Activated CD8-positive, alpha-beta T cell treated with anti-CD3 and anti-CD28 coated beads, Interleukin-2, amount 10 ng/mL, durations not matched to agents 7 days and 5 days (primary cell): ENCODE results near the gene ANKFN1. TPM values are rescaled to one million over a fixed set of nuclear protein-coding genes. Genes with fewer than 3 reads are reported as not detected.
"Not testable (repeated sequence)": the region's sequence is repeated elsewhere in the genome, so short reads cannot be mapped to it uniquely, and the experiment has no call there.

Experiments used
- ATAC-seq: fragments of 150-1000 bp; cut with Tn5 transposase; one replicate; pipeline ENCODE4 v1.10.0; 2021; ENCODE audit warnings: moderate library complexity
- CTCF ChIA-PET: fragments of 350-600 bp; sonication (Branson Sonifier 250); formaldehyde crosslinking; loops from one replicate; lab custom pipeline; 2021; ENCODE audit warnings: antibody characterized with exemption; lab: Charles Lee
- POLR2A ChIA-PET: fragments of 350-600 bp; sonication (Branson Sonifier 250); formaldehyde crosslinking; loops from one replicate; lab custom pipeline; 2021; ENCODE audit warnings: antibody characterized with exemption; lab: Charles Lee
- DNase-seq: peaks from one replicate; pipeline ENCODE4 v3.0.0-alpha.2; 2020
- H3K27ac Mint-ChIP-seq: one replicate; pipeline ENCODE4 v1.8.0; 2021; ENCODE audit warnings: mild to moderate bottlenecking, mixed read lengths
- H3K27me3 Mint-ChIP-seq: one replicate; pipeline ENCODE4 v1.8.0; 2021; ENCODE audit warnings: low read depth, mixed read lengths
- H3K36me3 Mint-ChIP-seq: one replicate; pipeline ENCODE4 v1.8.0; 2021; ENCODE audit warnings: low read depth, mixed read lengths
- H3K4me1 Mint-ChIP-seq: one replicate; pipeline ENCODE4 v1.8.0; 2021; ENCODE audit warnings: low read depth, mixed read lengths
- H3K4me3 Mint-ChIP-seq: one replicate; pipeline ENCODE4 v1.8.0; 2021; ENCODE audit warnings: mild to moderate bottlenecking, mixed read lengths
- H3K9me3 Mint-ChIP-seq: one replicate; pipeline ENCODE4 v1.8.0; 2022; ENCODE audit warnings: mixed read lengths; ENCODE audit not compliant: insufficient read depth
- total RNA-seq, 2 experiments: library from RNA; stranded (reverse); gene quantifications; one replicate each; pipeline ENCODE4 v1.2.3, GENCODE V29; 2021

ANKFN1 gene
- total RNA-seq, 2 experiments from 2014 or later = not detected

DNA sequence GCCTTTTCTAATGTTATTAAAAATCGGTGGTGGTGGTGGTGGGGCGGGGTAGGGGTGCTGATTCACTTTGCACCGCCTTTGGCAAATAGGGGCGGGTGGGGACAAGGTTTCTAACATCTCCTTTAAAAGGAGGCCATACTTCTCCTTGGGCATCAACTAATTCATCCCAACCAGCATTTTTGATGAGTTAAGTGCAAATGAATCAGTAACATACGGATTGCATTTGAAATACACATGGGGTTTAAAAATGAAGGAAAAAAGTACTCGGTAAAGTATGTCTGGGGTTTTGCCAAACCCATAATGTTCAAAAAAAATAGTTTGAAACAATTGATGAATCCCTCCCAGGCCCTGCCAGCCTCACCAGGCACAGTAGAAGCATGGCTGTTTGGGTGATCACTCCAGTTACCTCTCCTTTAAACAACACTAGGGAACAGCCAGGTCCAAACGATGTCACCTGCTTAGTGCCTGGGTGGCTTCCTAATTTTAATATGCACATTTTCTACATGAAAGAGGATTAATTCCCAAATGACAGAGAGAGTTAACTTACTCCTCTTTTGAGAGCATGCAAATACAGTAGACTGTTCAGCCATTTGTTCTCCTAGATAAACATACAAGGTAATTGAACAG, 107.2 kb downstream of the ANKFN1 start:
- POLR2A ChIA-PET = interaction anchor here (0.6 kb wide), 1 partner anchor 42 kb away, joined by 3 read pairs; no protein-coding TSS in a partner anchor
- DNase-seq (no peak), ATAC-seq (no peak)
- Mint-ChIP-seq H3K36me3 (no peaks in the 10 kb centered on the region), H3K4me1 (no peaks in the 10 kb centered on the region), H3K27me3 (peaks cover 9% of the 10 kb centered on the region), H3K9me3 (no peaks in the 10 kb centered on the region), H3K27ac (no peak overlapping the region), H3K4me3 (no peak overlapping the region)
- CTCF ChIA-PET = no interaction called here

DNA sequence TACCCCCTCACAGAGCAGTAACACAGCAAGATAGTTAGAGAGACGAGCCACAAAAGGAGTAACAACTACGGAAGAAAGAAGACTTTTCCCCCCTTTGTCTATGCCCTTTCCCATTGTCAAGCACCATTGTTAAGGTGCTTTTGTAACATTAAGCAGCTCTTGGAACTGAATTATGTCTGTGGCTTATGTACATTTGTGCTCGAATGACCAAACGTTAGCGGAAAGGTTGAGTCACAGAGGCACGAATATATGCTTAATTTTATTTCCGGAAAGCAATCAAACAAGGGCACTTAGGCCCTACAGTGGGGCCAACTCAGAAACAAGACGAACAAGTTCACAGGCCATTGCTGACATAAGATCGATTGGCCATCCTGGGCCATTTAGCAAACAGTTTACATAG, 109.5 kb downstream of the ANKFN1 start:
- Mint-ChIP-seq H3K4me1 (no peaks in the 10 kb centered on the region), H3K4me3 (no peak overlapping the region), H3K27me3 (peaks cover 12% of the 10 kb centered on the region), H3K27ac (no peak overlapping the region), H3K36me3 (no peaks in the 10 kb centered on the region), H3K9me3 (no peaks in the 10 kb centered on the region)
- ChIA-PET CTCF (no interaction called here), POLR2A (no interaction called here)
- DNase-seq (no peak), ATAC-seq (no peak)

DNA sequence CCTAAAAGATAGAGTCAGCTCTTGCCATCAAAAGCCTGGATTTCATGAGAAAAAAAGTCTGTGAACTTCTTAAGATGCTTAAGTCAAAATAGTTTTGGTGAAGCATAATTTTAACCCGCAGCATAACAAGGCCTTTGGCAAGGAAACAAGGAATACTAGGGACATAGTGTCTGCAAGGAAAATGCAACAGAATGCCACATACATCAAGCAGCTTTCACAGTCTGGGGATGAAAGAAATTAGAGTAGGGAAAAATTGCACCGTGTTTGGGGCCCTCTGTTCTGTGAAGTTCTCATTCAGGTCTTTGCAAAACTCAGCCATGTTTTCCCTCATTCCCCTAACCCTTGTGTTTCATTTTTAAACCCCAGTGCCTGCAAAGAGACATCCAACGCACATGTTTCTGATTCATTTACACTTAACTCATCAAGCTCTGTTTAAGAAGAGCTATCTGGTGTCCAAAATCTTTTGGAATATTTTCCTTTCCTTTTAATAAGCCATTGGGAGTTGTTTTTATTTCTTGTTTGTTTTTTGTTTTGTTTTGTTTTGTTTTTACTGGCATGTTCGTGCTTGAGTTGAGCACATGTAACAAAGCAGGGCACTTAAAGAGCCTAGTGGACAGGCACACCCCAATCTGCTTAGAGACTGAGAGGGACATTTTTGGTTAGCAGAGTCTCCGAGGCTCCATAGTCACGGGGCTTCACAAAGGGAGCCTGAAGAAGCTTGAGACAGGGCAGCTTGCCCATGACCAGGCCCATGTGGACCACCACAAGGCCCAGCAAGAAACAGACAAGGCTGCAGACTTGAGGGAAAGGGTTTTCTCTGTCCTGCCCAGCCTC, 116.5 kb downstream of the ANKFN1 start:
- POLR2A ChIA-PET = no interaction called here
- peaks cover 5% of the 10 kb centered on the region for H3K27me3 Mint-ChIP-seq
- CTCF ChIA-PET = interaction anchor here (1.2 to 1.4 kb wide), 2 partner anchors 17 to 50 kb away, joined by 3 to 4 read pairs; no protein-coding TSS in a partner anchor
- H3K9me3 Mint-ChIP-seq = no peaks in the 10 kb centered on the region
- H3K27ac Mint-ChIP-seq = no peak overlapping the region
- H3K4me1 Mint-ChIP-seq = no peaks in the 10 kb centered on the region
- H3K4me3 Mint-ChIP-seq = no peak overlapping the region
- no peak for ATAC-seq
- DNase-seq = no peak
- no peaks in the 10 kb centered on the region for H3K36me3 Mint-ChIP-seq

DNA sequence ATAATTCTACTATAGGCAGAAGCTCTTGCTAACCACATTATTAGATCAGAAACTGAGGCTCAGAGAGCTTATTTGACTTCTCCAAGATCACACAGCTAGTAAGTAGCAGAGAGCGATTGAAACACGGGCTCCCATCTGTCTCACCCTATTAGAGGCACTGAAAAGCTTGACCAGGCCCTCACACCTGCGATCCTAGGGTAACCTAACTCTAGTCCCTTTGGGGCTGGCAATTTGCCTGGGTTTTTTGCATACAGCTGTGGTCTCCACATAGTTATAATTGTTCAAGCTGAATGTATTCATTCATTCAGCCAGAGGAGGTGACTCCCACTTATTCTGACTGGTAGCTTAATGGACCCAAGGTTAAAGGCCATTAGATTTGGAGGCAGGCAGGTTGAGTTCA, 121.2 kb downstream of the ANKFN1 start:
- CTCF ChIA-PET = interaction anchor here (1.1 kb wide), 1 partner anchor 147 kb away, joined by 3 read pairs; no protein-coding TSS in a partner anchor
- Mint-ChIP-seq H3K27ac (no peak overlapping the region), H3K9me3 (no peaks in the 10 kb centered on the region), H3K4me3 (no peak overlapping the region), H3K36me3 (no peaks in the 10 kb centered on the region), H3K4me1 (no peaks in the 10 kb centered on the region), H3K27me3 (peaks cover 1% of the 10 kb centered on the region)
- no peak for ATAC-seq
- no peak for DNase-seq
- POLR2A ChIA-PET = no interaction called here

DNA sequence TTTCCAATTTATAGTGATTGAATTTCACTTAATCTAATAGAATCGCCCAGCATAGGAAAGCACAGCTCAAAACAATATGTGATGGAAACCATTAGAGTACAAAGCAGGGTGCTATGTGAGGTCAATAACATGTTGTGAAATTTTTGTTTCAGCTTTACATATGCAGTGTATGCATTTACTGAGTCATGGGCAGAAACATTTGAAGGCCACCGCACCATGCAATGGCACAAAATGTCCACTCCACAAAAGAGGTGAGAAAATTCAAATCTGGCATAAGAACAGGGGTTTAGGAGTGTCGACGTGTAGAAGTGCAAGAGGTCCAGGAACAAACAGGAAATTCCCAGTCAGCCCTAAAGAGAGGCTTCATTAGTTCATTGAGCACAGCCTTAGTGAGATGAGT, 131.2 kb downstream of the ANKFN1 start:
- DNase-seq (no peak), ATAC-seq (no peak)
- Mint-ChIP-seq H3K9me3 (no peaks in the 10 kb centered on the region), H3K36me3 (no peaks in the 10 kb centered on the region), H3K27me3 (peaks cover under 1% of the 10 kb centered on the region), H3K4me1 (no peaks in the 10 kb centered on the region), H3K4me3 (no peak overlapping the region), H3K27ac (no peak overlapping the region)
- ChIA-PET CTCF (no interaction called here), POLR2A (no interaction called here)

DNA sequence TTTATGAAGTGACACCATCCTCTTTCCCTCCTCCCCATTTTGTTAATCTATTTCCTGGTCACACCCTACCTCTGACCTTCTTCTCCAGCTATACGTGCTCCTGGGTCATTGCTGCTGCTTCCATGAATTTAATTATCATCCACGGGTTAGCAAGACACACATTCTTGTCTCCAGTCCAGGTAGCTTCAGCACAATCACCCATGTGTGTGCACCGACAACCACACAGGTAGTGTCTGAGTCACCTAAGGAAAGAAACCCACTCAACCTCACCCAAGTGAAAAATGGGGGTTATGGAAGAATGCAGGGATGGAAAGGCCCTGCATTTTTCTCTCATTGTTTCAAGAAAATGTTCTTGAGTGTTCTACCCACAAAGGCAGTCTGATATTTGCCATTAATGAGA, 135.5 kb downstream of the ANKFN1 start:
- H3K27me3 Mint-ChIP-seq, H3K4me3 Mint-ChIP-seq, ATAC-seq, DNase-seq, CTCF ChIA-PET, POLR2A ChIA-PET, H3K9me3 Mint-ChIP-seq, H3K27ac Mint-ChIP-seq, H3K36me3 Mint-ChIP-seq: not testable (repeated sequence)
- H3K4me1 Mint-ChIP-seq = peaks cover 15% of the 10 kb centered on the region

DNA sequence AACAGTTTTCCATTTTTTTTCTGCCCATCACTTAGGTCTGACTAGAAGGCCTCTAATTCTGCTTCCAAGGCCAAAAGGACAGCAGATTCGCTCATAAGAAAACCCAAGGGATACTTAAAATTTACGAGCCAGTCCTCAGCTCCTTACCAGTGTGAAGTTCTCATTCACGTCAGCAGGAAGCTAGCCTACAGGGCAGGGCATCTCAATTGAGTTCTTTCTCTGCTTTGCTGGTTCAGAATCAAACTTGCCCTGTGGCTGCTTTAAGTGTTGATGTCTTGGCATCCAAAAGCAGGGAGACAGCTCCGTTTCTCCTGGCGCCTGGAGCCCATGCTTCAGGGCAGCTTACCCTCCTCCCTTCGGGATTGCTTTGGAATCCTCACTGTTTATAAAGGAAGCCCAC, 136.0 kb downstream of the ANKFN1 start:
- no peaks in the 10 kb centered on the region for H3K36me3 Mint-ChIP-seq
- no peak for ATAC-seq
- no peaks in the 10 kb centered on the region for H3K9me3 Mint-ChIP-seq
- POLR2A ChIA-PET = no interaction called here
- DNase-seq = no peak
- no peaks in the 10 kb centered on the region for H3K27me3 Mint-ChIP-seq
- CTCF ChIA-PET = no interaction called here
- no peak overlapping the region for H3K27ac Mint-ChIP-seq
- H3K4me1 Mint-ChIP-seq = peaks cover 15% of the 10 kb centered on the region
- no peak overlapping the region for H3K4me3 Mint-ChIP-seq

DNA sequence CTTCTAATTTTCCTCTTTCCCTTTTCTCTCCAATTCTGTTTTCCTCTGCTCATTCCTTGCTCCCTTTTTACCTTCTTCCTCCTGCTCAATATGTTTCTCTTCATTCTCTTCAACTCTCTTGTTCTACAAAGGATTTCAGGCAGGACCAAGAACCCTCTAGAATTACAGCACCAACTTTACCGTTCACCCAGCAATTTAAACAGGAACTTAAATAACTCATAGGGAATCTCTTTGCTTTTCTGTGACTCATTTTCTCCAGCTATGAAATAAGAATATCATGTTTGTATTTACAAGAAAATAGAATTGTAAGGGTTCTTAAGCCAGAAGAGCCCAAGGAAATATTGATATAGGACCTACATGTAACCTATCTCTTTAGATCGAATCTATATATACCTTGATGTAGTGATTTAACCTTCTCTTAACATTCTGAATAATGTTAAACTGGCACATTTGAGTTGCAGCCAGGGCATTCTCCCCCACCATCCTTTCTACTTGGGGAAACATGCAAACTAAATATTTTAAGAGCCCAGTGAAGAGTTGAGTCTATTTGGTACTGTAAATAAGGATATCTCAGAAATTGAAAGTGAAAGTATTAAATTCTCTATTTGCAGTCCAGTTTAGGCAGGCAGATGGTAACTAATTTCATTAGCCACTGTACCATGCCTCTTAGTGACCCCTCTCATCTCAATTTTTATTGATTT, 137.0 kb downstream of the ANKFN1 start:
- Mint-ChIP-seq H3K4me1 (peaks cover 15% of the 10 kb centered on the region), H3K4me3 (peak overlapping the region; percentile 53), H3K27me3 (no peaks in the 10 kb centered on the region), H3K9me3 (no peaks in the 10 kb centered on the region), H3K36me3 (no peaks in the 10 kb centered on the region), H3K27ac (peak overlapping the region; percentile 74)
- peak; percentile 61 for ATAC-seq
- no peak for DNase-seq
- CTCF ChIA-PET = no interaction called here
- POLR2A ChIA-PET = no interaction called here

DNA sequence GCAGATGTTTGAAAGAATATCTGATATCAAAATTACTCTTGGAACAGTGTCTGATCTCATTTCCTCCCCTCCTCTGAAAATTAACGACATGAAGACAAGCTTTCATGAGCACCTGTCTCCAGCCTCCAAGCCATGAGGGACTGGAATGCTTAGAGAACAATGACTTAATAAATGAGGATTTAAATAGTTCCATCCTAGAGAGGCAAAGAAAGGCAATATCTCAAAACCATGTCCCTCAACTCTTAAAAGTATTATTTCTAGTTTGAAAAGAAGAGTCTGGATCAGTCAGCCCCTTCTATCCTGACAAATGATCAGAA, 137.5 kb downstream of the ANKFN1 start:
- Mint-ChIP-seq H3K4me3 (peak overlapping the region; percentile 53), H3K4me1 (peaks cover 17% of the 10 kb centered on the region), H3K9me3 (no peaks in the 10 kb centered on the region), H3K36me3 (no peaks in the 10 kb centered on the region), H3K27ac (peak overlapping the region; percentile 74), H3K27me3 (no peaks in the 10 kb centered on the region)
- DNase-seq = no peak
- no peak for ATAC-seq
- ChIA-PET CTCF (no interaction called here), POLR2A (no interaction called here)

DNA sequence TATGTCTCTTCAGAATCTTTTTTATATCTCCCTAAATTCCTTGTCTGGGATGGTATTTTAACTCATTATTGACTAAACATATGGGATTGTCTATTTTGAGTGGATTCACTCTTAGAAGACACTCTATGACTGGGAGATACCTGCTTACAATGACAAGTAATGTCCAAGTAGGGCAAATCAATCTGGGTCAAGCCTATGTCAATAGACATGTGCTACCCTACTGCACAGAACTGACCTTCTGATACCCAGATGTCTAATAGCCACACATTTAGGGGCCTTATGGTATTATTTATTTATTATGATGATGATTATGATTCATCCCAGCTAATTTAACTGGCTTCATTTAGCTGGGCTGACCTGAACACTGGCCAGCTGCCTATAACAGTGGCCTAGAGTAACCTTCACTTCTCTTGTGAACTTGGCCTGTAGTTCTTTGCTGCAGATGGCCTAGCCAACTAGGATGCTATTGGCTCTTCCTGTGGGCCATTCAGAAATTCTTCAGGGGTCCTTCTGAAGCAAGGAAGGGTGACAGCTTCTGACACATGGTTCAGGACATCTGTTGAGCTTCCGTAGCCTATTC, 138.0 kb downstream of the ANKFN1 start:
- no peaks in the 10 kb centered on the region for H3K27me3 Mint-ChIP-seq
- ChIA-PET POLR2A (no interaction called here), CTCF (no interaction called here)
- peaks cover 17% of the 10 kb centered on the region for H3K4me1 Mint-ChIP-seq
- H3K9me3 Mint-ChIP-seq = no peaks in the 10 kb centered on the region
- ATAC-seq (no peak), DNase-seq (no peak)
- no peaks in the 10 kb centered on the region for H3K36me3 Mint-ChIP-seq
- no peak overlapping the region for H3K4me3 Mint-ChIP-seq
- H3K27ac Mint-ChIP-seq = no peak overlapping the region

DNA sequence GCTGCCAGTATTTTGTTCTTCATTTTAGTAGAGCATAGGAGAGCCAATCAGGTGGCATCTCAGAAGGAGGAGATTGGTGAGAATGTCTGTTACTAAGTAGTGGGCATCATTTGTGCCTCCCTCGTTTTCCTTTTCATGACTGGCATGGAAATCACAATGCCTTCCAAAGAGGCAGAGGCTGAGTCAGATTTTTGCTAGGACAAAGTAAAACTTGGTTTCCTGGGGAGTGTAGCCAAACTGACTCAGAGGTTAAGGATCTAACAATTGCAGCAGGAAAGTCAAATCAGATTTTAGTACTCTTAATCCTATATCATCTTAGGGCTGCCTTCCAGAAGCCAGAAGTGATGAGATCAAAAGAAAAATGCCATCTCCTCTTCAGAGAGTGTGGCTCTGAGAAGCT, 138.7 kb downstream of the ANKFN1 start:
- no peaks in the 10 kb centered on the region for H3K36me3 Mint-ChIP-seq
- POLR2A ChIA-PET = no interaction called here
- DNase-seq (no peak), ATAC-seq (no peak)
- H3K4me3 Mint-ChIP-seq = no peak overlapping the region
- H3K4me1 Mint-ChIP-seq = peaks cover 23% of the 10 kb centered on the region
- no peaks in the 10 kb centered on the region for H3K27me3 Mint-ChIP-seq
- no peaks in the 10 kb centered on the region for H3K9me3 Mint-ChIP-seq
- CTCF ChIA-PET = no interaction called here
- H3K27ac Mint-ChIP-seq = no peak overlapping the region

DNA sequence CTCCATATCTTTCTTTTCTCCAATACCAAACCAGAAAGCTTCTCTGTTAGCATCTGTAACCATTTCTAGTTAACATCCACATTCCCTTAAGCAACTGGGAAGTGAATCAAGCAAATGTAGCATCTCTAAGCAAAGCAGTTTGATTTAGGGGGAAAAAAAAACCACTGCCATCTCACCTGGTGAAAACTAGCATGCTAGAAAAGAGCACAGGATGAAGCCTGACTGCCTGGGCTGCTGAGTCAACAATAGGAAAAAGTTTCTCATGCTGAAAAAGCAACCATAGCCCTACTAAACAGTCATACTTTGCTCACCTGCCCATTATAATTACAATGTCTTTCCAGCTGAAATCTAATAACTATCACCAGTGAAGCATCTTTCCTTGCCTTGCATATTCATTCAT, 139.3 kb downstream of the ANKFN1 start:
- ChIA-PET CTCF (no interaction called here), POLR2A (no interaction called here)
- no peak overlapping the region for H3K4me3 Mint-ChIP-seq
- H3K9me3 Mint-ChIP-seq = no peaks in the 10 kb centered on the region
- DNase-seq = no peak
- H3K4me1 Mint-ChIP-seq = peaks cover 29% of the 10 kb centered on the region
- no peak overlapping the region for H3K27ac Mint-ChIP-seq
- no peak for ATAC-seq
- H3K27me3 Mint-ChIP-seq = no peaks in the 10 kb centered on the region
- H3K36me3 Mint-ChIP-seq = no peaks in the 10 kb centered on the region
